ENCODE measurements around the gene DRD1. TPM values are rescaled to one million over a fixed set of nuclear protein-coding genes. Genes with fewer than 3 reads are reported as not detected.

DRD1 gene
- 0.37 to 1.0 TPM (median 0.64 TPM) in 5 replicates for total RNA-seq (2022; extraction: Qiagen RNA extraction; ENCODE audit: low read depth)

DNA sequence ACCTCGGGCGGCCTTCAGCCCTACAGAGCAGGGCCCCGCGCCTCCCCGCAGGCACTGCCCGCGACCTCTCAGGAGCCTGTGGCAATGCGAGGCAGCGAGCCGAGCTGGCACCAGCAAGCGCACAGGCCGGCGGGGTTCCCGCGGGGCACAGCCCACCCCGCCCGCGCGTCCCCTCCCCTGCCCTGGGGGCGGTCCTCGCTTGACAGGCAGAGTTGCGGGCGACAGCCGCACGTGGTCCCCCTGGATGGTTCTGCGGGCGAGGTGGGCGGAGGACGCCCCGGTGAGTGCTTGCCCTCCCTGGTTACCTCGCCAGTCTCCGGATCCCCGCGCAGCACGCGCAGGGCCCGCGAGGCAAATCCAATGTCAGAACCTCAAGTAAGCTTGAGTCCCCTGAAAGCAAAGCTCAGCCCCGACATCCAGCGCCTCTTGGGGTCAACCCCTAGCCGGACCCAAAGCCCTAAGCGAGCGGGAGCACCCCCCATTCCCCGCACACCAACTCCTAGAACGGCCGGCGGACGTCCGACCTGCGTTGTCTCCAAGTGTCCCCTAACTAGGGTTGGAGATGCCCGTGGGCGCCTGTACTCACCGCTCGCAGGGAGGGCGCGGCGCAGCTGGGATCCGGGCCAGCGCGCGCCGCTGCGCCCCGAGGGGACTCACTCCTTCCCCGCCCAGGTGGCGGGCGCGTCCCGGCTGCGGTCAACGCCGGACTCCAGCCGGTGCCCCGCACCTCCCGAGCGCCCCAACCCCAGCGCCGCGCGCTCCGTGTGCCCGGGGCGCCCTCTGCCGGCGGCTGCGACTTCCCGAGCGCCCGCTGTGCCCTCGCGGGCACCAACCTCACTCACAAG, at the start of gene DRD1:
DRD1 (minus strand) TSS at position 123 of the 845 bp plus-strand sequence. CDS start 1,083 bp downstream, outside the sequence.

DNA sequence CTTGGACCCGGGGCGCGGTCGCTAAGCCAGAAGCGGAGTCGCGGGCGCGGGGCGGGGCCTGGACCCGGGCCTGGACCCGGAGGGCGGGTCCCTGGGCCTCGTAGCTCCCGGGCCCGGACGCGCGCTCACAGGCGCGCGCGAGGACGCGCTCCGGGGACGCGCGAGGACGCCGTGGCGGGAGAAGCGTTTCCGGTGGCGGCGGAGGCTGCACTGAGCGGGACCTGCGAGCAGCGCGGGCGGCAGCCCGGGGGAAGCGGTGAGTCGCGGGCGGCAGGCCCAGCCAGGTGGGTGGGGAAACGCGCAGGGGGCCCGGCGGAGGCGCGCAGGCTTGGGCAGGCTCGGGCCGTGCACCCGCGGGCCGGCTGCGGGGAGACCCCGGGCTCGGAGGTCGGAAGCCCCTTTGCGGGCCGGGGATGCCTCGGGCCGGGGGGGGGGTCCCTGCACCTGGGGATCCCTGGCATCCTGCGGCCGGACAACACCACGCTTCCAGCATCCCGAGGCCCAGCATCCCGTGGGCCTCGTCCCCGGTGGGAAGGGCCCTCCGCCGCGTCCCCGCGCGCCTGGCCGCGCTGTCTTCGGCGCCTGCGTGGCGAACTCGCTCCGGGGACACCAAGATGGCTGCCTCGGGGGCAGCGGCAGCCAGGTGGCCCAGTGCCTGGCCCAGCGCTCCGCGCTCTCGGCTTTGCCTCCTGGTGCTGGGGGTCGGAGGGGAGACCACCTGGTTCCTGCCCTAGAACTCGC, 34.6 kb upstream of the DRD1 start, which contains the start of gene SFXN1:
SFXN1 (plus strand) TSS at position 177 of the 741 bp plus-strand sequence. CDS start 13,544 bp downstream, outside the sequence.

Other genes with a start within 250 kb of the DRD1 start
- 91.1 to 116 TPM (median 97.7 TPM) in 5 replicates for gene SFXN1, start 34.4 kb upstream of the DRD1 start, total RNA-seq (2022; extraction: Qiagen RNA extraction; ENCODE audit: low read depth)
- gene HRH2, start 213.9 kb upstream of the DRD1 start, total RNA-seq (2022; extraction: Qiagen RNA extraction; ENCODE audit: low read depth), result 0.48 to 0.86 TPM (median 0.70 TPM) in 5 replicates

All from A549 treated with RU486 at 1 μM for 4 hours (cell line).